Measurements from ENCODE around the gene CLIC1.
A peak's percentile ranks its signal among the peaks of the same experiment; 100 is the strongest.

Gene CLIC1

DNA sequence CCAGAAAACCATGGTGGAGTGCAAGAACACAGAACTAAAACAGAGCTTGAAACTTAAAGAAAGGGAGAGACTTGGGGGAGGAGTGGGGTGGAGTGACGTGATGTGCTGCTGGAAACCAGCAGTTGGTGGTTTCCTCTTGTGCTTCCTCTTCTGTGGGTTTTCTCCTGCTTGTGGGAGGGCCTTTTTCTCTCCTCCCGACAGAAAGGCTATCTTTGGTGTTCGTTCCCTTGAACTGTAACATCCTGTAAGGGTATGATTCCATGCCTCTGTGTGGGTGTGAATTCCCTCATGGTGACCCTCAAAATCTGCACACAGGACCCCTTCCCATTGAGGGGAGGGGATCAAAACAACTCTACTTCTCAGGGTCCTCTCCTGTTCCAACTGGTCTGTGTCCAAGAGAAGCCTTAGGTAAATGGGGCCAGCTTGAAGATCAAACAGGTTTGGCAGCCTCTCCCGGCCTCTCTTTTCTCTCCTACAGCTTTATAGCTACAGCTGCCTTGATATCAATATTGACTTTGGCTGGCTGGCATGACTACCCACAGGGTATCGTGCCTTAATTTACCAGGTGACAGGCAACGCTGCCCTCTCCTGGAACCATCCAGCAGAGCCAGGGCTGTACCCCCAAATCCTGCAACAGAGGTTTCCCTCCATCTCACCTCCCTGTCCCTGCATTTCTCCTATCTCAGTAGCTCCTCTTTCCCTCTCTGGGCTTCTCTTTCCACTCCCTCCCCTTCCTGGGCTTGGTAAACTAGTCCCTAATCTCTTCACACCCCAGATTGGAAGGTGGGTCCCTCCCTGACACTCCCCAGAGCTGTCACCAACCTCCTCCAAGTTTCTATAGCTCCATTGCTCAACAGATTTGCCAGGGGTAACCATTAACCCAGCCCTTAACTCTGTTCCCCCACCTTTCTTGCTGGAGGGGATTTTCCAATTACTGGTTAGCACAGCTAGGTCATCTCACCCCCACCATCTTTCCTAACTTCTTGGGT lies 2.0 kb upstream of the CLIC1 start:
- DNase-seq (ENCODE audit: insufficient read length, low spot score) = peak; percentile 71
- FAIRE-seq = peak; percentile 36
- TF ChIP-seq POLR2A (IDR thresholded peaks at IDR 0.05; ENCODE audit: low read depth, low read length) = peak; percentile 34; the same call in 1 of the 2 replicates

DNA sequence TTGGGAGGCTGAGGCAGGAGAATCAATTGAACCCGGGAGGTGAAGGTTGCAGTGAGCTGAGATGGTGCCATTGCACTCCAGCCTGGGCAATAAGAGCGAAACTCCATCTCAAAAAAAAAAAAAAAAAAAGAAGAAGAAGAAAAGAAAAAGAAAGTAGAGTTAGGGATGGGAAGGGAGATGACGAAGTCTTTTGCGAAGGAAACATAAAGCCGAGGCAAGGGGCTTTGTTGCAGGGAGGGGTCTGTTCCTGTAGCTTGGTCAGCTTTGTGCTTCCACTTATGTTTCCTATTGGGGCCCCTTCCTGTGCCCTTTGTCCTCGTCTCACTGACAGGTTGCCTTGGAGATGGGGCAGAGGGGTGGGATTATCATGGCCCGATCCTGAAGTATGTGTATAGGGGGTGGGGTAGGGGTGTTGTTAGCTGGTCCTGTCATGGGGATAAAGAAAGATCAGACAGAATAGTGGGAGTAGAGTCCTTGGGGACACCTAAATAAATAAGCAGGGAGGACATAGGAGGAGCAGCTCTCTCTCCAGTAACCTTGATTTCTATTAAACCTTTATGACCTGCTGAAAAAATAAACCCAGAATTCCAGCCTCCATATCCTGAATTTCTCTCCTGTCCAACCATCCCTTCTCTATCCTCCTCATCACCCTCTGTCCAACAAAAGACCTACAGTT lies 1.1 kb upstream of the CLIC1 start:
- TF ChIP-seq POLR2A (IDR thresholded peaks at IDR 0.05; ENCODE audit: low read depth, low read length) = no peak
- DNase-seq (ENCODE audit: insufficient read length, low spot score) (no peak), FAIRE-seq (no peak)

DNA sequence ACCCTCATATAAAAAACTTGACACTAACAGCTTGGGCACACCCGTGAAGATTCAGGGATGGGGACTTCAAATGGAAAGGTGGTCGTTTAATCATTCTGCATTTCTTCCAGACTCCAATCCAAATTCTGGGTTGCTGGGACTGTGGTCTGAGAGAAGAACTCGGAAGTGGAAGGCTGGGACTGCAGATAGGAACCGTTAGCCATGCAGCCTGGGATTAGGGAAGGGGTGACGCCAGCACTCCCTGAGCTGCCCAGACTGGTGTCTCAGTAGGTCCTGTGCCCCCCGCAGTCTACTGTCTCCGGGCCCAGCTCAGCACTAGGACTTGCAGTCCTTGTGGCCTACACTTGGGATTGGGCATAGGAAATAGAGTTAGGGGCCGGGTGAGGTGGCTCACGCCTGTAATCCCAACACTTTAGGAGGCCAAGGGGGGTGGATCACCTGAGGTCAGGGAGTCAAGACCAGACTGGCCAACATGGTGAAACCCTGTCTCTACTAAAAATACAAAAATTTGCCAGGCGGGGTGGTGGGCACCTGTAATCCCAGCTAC lies 511 bp upstream of the CLIC1 start:
- FAIRE-seq = no peak
- no peak for TF ChIP-seq POLR2A (IDR thresholded peaks at IDR 0.05; ENCODE audit: low read depth, low read length)
- DNase-seq (ENCODE audit: insufficient read length, low spot score) = no peak

DNA sequence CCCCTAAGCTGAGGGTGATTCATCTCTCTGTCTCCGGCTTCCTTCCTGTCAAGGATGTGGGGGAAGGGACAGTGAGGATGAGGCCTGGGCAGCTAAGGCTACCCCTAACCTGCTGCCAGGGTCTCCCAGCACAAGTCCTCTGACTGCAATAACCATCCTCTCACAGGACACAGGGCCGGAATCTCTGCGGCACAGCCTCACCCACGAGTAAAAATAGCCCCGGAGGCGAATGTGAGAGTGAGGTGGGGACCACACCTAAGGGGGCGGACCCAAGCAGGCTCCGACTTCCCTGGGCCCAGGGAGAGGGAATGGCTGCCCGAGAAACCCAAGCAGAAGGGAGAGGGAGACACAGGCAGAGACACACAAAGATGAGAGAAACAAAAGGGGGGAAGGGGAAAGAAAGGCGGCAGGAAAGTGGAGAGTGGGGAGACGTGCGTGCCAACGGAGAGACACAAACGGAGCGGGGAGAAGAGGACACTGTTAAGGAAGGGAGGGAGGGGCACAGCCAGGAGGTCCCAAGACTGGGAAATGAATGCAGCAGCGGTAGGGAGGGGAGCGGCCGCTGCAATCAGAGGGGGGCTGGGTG lies 1.4 kb downstream of the CLIC1 start:
- peak; percentile 53; the same call in 1 of the 2 replicates for TF ChIP-seq POLR2A (IDR thresholded peaks at IDR 0.05; ENCODE audit: low read depth, low read length)
- no peak for FAIRE-seq
- peak; percentile 69 for DNase-seq (ENCODE audit: insufficient read length, low spot score)

DNA sequence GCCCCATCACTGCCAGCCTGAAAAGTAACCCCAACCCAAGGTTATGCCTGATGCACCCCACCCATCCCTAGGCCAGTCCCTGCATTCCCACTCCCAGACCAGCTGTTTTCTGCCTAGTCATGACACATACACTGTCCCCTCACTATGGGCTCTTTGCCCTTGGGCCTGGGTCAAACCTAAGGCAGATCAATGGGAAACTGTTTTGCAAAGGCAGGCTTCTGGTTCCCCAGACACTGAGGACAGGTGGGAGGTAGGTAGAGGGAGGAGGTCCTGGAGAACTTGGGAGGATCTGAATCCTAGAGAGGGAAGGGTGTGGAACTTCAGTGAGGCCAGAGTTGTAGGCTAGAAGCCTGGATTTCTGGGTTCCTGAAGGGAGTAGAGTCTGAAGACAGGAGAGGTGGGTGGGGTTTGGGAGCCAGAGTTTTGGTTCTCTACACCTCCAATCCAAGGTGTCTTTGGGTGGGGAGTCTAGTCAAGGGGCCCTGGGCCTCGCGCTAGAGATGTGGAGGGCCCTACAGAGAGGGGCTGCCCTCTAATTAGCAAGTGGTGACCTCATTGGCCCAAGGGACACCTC lies 2.0 kb downstream of the CLIC1 start:
- DNase-seq (ENCODE audit: insufficient read length, low spot score) = no peak
- TF ChIP-seq POLR2A (IDR thresholded peaks at IDR 0.05; ENCODE audit: low read depth, low read length) = no peak
- no peak for FAIRE-seq

DNA sequence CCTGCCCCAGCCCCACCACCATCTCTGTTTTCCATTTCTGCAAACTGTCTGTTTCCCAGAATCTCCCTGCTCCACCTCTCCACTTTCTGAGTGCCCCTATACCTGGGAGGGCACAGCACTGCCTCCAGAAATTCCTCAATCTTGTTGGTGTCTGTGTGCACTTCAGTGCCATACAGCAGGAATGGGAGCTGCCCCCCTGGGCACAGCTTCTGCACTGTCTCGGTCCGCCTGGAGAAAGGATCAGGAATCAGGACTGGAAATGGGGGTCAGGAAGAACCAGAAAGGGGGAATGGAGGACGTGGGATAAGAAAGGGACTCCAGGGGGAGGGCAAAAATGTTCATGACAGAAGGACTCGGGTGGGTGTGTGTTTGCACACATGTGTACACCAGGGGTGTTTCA lies 2.6 kb downstream of the CLIC1 start:
- DNase-seq (ENCODE audit: insufficient read length, low spot score) = no peak
- no peak for TF ChIP-seq POLR2A (IDR thresholded peaks at IDR 0.05; ENCODE audit: low read depth, low read length)
- FAIRE-seq = no peak

DNA sequence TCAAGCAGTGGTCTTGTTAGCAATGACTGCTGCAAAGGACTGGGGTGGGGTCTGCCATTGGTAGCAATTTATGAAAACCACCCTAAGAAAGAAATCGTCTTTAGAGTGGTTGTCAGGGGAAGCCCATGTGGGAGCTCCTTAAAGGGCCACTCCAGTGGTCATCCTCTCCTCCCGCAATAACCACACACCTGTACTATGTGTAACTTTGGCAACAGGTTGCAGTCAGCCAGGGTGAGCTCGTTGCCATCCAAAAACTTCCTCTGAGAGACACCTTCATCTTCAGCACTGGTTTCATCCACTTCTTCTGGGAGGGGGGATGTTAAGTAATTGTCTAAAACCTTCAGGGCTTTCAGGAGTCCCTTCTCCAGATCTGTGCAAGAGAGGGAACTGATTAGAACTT lies 4.3 kb downstream of the CLIC1 start:
- FAIRE-seq (no peak), DNase-seq (ENCODE audit: insufficient read length, low spot score) (no peak)
- TF ChIP-seq POLR2A (IDR thresholded peaks at IDR 0.05; ENCODE audit: low read depth, low read length) = no peak

DNA sequence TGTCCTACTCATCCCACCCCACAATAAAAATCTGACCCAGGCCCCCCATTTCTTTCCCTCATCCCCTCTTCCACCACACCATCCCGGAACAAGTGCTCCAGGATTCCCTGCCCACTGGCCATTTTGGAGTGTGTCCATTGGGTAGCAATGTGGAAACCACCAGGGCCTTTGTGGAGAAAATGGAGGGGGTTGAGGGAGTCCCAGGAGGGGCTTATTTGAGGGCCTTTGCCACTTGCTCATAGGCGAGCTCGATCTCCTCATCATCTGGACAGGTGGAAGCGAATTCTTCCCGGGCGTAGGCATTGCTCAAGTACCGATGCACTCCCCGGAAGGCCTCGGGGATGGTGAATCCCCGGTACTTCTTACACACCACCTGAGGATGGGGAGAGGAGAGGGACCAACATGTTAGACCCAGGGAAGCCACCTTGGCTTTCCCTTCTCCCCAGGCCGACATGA lies 5.7 kb downstream of the CLIC1 start:
- FAIRE-seq = no peak
- no peak for TF ChIP-seq POLR2A (IDR thresholded peaks at IDR 0.05; ENCODE audit: low read depth, low read length)
- no peak for DNase-seq (ENCODE audit: insufficient read length, low spot score)

DNA sequence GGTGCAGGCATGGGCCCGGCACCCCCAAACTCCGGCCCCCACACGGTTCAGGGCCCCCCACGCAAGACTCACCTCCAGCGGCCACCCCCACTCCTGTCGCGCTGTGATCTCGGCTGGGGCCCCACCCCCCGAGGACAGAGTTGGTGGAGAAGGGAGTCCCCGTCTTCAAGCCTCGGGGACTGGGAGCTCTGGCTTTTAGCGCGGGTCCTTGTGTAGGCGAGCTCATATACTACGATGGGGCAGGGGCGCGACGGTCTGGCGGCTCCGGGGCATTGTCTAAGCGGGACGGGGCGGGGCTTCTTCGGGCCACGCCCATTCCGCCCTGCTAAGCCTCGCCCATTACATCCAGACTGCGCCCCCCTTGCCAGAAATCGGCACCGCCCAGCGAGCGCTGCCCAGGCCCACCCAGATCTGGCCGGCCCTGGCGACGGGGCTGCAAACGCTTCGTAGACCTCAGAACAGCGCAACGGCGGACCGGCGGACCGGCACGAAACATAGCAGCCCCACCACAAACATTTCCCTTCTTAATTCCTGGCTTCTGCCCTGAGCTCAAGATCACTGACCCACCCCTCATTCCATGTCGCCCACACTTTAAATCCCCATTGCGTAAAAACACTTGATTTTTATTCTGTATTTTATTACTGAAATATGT lies 6.2 kb downstream of the CLIC1 start:
- DNase-seq (ENCODE audit: insufficient read length, low spot score) (peak; percentile 63), FAIRE-seq (no peak)
- peak; percentile 48; the same call in 1 of the 2 replicates for TF ChIP-seq POLR2A (IDR thresholded peaks at IDR 0.05; ENCODE audit: low read depth, low read length)

DNA sequence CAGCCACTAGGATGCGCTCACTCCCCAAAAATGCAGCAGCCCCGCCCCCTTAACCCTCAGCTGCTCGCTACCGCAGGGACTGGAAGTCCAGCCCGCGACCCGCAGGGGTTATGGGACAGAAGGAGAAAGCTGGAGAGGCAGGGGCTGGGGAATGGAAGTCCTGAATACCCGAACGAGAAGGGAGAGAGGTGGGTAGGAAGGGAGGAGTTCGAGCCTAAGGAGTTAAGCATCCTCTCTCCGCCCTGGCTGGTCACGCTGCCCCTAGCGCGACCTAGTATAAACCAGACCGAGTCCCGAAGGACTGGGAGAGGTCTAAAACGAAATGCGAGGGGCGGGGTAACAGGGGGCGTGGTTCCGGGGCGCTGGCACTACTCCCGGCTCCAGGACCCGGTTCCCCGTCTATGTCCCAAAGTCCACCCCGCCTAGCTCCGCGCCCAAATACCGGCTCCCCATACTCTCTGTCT lies 6.8 kb downstream of the CLIC1 start:
- FAIRE-seq (no peak), DNase-seq (ENCODE audit: insufficient read length, low spot score) (peak; percentile 86)
- TF ChIP-seq POLR2A (IDR thresholded peaks at IDR 0.05; ENCODE audit: low read depth, low read length) = peak; percentile 59

DNA sequence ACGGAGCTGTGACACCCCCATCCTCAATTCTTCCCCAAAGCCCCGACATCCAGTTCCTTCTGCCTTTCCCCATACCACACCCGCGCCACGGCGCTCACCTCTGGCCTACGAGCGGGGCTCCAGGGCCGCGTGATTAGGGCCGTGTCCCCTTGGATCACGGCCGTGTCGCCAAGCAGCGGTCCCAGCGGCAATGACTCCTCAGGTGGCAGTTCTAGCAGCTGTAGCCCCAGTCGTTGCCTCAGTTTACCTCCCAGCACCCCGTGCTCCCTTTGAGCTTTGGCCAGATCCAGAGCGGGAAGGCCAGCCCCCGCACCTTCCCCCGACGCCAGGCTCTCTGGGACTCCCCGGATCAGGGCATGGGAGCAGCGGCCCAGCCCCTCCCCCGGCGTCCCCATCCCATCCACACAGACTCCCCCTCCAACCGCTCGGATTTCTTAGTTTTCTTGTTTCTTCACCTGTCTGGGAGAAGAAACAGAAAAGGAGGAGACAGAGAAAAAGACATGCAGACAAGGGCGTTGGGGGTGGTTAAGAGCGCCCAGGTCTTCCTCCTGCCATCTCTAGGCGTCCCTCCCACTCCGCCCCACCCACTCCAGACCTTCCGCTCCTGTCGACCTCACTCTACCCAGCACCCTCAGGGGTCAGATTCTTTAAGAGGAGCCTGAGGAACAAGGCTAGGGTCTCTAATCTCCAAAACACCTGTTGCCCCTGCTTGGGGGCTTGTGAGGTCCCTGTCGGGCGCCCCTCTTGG lies 7.4 kb downstream of the CLIC1 start, which contains the start of gene DDAH2:
Gene DDAH2, minus strand, starts transcription at position 533 of the 748 bp plus-strand sequence. Its CDS starts 138 bp downstream, at position 395.
- DNase-seq (ENCODE audit: insufficient read length, low spot score) (peak; percentile 55), FAIRE-seq (no peak)
- TF ChIP-seq POLR2A (IDR thresholded peaks at IDR 0.05; ENCODE audit: low read depth, low read length) = no peak

Measured in H54 (cell line).